Activated T-cell treated with anti-CD3 and anti-CD28 coated beads, Interleukin-2, amount 50 U/mL, for 1 hour (primary cell): ENCODE results near the gene GJB4.

Source experiments
- DNase-seq: peaks from one replicate; pipeline ENCODE4 v3.0.0-alpha.2; 2020

The GJB4 gene

GRCh38 chr1:34779005-34779404 is 19.5 kb downstream of the GJB4 start:
- DNase-seq, result no peak

GRCh38 chr1:34779526-34779925 is 20.0 kb downstream of the GJB4 start:
- DNase-seq, result no peak

DNA sequence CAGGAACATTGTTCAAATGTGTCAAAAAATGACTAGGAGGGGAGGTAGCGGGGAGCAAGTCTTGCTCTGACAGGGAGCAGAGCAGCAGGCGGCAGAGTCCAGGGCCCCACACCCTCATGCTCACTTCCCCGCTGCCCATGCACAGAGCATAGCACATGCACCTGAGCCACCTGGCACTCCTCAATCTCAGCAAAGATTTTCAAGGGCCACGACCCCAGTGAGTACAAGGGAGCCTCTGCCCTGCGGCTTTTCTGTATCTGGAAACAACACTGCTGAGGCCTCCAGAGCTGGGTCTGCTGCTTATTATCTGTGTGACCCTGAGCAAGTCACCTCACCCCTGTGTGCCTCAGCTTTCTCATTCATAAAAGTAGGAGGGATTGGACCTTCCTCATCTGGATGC is 20.4 kb downstream of the GJB4 start:
- no peak for DNase-seq

DNA sequence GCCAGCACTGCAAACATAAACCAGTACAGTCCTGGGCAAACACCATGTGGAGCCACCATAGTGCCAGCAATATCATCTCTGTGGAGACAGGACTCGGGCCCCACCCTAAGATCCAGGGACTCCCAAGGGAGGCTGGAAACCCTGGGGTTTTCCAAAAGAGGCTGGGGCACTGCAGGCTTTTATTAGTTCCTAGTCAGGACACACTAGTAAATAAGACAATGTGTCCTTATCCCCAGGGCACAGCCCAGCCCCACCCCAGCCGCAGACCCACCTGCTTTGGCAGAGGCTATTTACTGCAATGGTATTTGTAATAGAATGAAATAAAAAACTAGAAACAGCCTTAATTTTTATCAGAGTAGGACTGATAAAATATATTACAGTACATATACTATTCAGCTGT is 21.0 kb downstream of the GJB4 start:
- no peak for DNase-seq

- DNase-seq, result no peak
Measured at GRCh38 chr1:34781071-34781843, 21.7 kb downstream of the GJB4 start, which contains the start of gene GJB3. GJB3 (plus strand) TSS chr1:34781214; CDS start chr1:34784763, 3,549 bp downstream.

DNA sequence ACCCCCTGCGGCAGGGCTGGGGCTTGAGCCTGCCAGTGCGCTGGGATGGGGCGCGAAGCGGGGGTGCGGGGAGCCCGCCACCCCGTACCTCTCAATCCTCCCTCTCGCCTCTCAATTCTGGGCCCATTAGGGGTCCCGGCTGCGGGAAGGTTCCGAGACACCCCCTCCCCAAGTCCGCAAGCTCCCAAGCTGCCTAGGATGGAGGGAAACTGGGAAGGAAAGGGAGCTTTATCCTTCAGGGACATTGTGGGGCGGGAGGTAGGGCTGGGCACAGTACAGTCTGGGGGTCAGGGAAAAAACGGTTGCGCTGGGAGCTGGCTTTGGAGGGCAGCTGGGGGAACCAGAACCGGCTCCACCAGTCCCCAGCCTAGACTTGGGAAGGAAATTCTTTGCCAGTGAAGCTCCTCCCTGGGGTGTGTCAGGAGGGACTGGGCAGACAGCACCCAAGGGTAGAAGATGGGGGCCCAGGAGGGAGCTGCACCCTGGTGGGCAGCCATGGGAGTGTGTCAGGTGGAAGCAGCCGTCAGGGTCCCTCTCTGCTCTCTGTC is 22.4 kb downstream of the GJB4 start:
- no peak for DNase-seq

- DNase-seq, result no peak
Measured at GRCh38 chr1:34784751-34785221, 25.2 kb downstream of the GJB4 start.

DNA sequence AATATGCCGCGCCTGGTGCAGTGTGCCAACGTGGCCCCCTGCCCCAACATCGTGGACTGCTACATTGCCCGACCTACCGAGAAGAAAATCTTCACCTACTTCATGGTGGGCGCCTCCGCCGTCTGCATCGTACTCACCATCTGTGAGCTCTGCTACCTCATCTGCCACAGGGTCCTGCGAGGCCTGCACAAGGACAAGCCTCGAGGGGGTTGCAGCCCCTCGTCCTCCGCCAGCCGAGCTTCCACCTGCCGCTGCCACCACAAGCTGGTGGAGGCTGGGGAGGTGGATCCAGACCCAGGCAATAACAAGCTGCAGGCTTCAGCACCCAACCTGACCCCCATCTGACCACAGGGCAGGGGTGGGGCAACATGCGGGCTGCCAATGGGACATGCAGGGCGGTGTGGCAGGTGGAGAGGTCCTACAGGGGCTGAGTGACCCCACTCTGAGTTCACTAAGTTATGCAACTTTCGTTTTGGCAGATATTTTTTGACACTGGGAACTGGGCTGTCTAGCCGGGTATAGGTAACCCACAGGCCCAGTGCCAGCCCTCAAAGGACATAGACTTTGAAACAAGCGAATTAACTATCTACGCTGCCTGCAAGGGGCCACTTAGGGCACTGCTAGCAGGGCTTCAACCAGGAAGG is 25.8 kb downstream of the GJB4 start:
- no peak for DNase-seq

DNA sequence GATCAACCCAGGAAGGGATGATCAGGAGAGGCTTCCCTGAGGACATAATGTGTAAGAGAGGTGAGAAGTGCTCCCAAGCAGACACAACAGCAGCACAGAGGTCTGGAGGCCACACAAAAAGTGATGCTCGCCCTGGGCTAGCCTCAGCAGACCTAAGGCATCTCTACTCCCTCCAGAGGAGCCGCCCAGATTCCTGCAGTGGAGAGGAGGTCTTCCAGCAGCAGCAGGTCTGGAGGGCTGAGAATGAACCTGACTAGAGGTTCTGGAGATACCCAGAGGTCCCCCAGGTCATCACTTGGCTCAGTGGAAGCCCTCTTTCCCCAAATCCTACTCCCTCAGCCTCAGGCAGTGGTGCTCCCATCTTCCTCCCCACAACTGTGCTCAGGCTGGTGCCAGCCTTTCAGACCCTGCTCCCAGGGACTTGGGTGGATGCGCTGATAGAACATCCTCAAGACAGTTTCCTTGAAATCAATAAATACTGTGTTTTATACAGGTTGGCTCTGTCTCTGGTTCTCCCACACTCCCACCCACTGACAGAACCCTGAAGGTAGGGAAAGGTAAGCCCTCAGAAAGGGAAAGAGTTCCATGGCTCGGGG is 26.4 kb downstream of the GJB4 start:
- DNase-seq, result no peak

GRCh38 chr1:34786521-34787325 is 27.2 kb downstream of the GJB4 start:
- DNase-seq, result peak; percentile 60

- no peak for DNase-seq
Measured at GRCh38 chr1:34787461-34788420, 28.2 kb downstream of the GJB4 start.

DNA sequence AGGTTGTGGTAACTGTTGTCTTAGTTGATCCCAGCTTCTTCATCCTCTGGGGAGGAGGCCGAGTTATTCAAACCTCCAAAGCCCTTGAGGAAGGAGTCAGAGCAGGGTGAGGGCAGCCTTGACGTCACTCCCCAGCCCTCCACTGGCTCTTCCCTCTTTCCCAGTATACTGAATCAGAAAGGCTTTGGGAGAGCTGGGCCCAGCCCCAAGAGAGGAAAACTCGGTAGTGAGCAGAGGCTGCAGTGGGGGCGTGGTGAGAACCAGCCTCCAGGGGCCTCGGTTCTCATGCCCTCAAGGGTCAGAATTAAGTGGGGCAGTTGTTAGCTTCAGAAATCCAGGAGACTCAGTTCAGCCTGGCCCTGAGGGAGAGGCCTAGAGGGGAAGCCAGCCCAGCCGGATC is 31.4 kb downstream of the GJB4 start:
- no peak for DNase-seq

DNA sequence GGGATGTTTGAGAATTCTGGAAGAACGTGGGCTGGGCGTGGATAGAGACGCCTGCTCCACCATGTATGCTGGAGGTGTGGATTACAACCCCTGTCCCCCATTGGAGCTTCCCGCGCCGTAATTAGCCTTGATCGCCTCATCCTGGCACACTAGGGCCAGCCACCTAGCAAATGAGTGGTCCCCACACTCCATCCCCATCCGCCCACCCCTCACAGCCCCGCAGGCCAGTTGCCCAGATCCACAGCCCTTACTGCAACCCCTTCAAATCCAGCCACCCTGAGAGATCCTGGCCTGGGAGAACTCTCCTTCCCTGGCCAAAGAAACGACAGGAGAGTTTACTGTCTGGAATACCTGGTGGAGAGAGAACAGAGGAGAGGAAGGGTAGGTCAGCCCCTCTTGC is 32.9 kb downstream of the GJB4 start:
- no peak for DNase-seq

GRCh38 chr1:34792868-34793727 is 33.6 kb downstream of the GJB4 start, which contains the start of gene GJA4:
GJA4 (plus strand) TSS chr1:34792999; CDS start chr1:34794214, 1,215 bp downstream.
- DNase-seq, result no peak

DNA sequence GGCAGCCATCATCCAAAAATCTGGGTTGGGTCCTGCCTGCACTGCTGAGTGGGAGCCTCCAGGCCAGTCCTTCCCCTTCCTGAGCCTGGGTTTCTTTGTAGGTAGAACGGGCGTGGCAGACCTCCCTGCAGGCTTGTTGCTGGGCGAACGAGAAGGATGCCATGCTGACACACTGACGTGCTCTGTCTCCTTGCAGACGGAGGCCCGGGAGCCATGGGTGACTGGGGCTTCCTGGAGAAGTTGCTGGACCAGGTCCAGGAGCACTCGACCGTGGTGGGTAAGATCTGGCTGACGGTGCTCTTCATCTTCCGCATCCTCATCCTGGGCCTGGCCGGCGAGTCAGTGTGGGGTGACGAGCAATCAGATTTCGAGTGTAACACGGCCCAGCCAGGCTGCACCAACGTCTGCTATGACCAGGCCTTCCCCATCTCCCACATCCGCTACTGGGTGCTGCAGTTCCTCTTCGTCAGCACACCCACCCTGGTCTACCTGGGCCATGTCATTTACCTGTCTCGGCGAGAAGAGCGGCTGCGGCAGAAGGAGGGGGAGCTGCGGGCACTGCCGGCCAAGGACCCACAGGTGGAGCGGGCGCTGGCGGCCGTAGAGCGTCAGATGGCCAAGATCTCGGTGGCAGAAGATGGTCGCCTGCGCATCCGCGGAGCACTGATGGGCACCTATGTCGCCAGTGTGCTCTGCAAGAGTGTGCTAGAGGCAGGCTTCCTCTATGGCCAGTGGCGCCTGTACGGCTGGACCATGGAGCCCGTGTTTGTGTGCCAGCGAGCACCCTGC is 34.7 kb downstream of the GJB4 start:
- no peak for DNase-seq

GRCh38 chr1:34794790-34795180 is 35.2 kb downstream of the GJB4 start:
- no peak for DNase-seq

DNA sequence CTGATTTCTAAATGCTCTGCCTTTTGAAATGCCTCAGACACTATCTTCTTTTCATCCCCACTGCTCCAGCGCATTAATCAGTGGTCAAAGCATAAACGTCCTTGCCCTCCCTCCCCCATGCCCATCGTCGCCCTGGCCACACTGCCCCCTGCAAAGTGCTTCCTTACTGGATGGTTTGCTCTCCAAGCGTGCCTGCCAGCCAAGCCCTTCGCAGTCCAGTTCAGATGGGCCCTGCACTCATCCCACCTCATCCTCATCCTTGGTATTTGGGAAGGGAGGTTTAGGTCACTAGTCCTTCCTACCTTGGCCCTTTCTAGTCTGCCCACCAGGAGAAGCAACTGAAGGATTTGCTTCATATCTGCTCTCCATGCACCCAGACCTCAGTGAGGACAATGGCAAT is 36.4 kb downstream of the GJB4 start:
- DNase-seq, result no peak

- DNase-seq, result no peak
Measured at GRCh38 chr1:34796990-34797389, 37.5 kb downstream of the GJB4 start.

DNA sequence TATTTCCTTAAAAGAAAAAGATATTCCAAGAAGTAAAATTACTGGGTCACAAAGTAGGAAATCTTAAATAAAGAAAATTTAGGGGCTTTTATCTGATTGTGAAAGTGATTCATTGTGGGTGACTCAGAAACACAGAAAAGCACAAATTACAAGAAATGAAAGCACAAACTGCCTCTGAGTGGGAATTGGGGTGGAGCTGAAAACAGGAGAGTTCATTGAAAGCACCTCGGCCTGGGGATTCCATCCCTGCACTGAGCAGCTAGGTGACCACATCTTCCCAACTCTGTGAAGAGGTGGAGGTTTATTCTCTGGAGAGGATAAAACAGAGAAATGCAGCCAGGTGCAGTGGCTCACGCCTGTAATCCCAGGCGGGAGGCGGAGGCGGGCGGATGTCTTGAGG is 40.7 kb downstream of the GJB4 start:
- DNase-seq, result no peak

- no peak for DNase-seq
Measured at GRCh38 chr1:34803770-34804169, 44.2 kb downstream of the GJB4 start.
